ENCODE measurements around the gene UNC79.
"Not testable (repeated sequence)": the region's sequence is repeated elsewhere in the genome, so short reads cannot be mapped to it uniquely, and the experiment has no call there.

The UNC79 gene

GRCh38 chr14:93458234-93458633 is 27.5 kb downstream of the UNC79 start:
- in situ Hi-C loops (cut with MboI; ENCODE audit: low pct_unique_long_range_greater_than_20kb, low sequenced_read_pairs, unreplicated experiment), result no loop called here
- TF ChIP-seq CTCF (IDR thresholded peaks at IDR 0.05; ENCODE audit: extremely low read depth, insufficient read depth, missing control alignments), result no peak
- no peak for DNase-seq (ENCODE audit: low spot score)

- no peak for DNase-seq (ENCODE audit: low spot score)
- no peak for TF ChIP-seq CTCF (IDR thresholded peaks at IDR 0.05; ENCODE audit: extremely low read depth, insufficient read depth, missing control alignments)
- in situ Hi-C loops (cut with MboI; ENCODE audit: low pct_unique_long_range_greater_than_20kb, low sequenced_read_pairs, unreplicated experiment), result no loop called here
Measured at GRCh38 chr14:93462479-93462878, 31.7 kb downstream of the UNC79 start.

GRCh38 chr14:93464271-93464670 is 33.5 kb downstream of the UNC79 start:
- DNase-seq (ENCODE audit: low spot score), result no peak
- TF ChIP-seq CTCF (IDR thresholded peaks at IDR 0.05; ENCODE audit: extremely low read depth, insufficient read depth, missing control alignments), result no peak
- in situ Hi-C loops (cut with MboI; ENCODE audit: low pct_unique_long_range_greater_than_20kb, low sequenced_read_pairs, unreplicated experiment), result no loop called here

GRCh38 chr14:93475471-93475870 is 44.7 kb downstream of the UNC79 start:
- no peak for TF ChIP-seq CTCF (IDR thresholded peaks at IDR 0.05; ENCODE audit: extremely low read depth, insufficient read depth, missing control alignments)
- no peak for DNase-seq (ENCODE audit: low spot score)
- in situ Hi-C loops (cut with MboI; ENCODE audit: low pct_unique_long_range_greater_than_20kb, low sequenced_read_pairs, unreplicated experiment), result no loop called here

GRCh38 chr14:93476305-93476704 is 45.6 kb downstream of the UNC79 start:
- in situ Hi-C loops (cut with MboI; ENCODE audit: low pct_unique_long_range_greater_than_20kb, low sequenced_read_pairs, unreplicated experiment), result no loop called here
- no peak for TF ChIP-seq CTCF (IDR thresholded peaks at IDR 0.05; ENCODE audit: extremely low read depth, insufficient read depth, missing control alignments)

GRCh38 chr14:93479074-93479473 is 48.3 kb downstream of the UNC79 start:
- in situ Hi-C loops (cut with MboI; ENCODE audit: low pct_unique_long_range_greater_than_20kb, low sequenced_read_pairs, unreplicated experiment); DNase-seq (ENCODE audit: low spot score): not testable (repeated sequence)

More at GRCh38 chr14:93476305-93476704, 45.6 kb downstream of the UNC79 start:
- DNase-seq (ENCODE audit: low spot score), result no peak

GRCh38 chr14:93480867-93481266 is 50.1 kb downstream of the UNC79 start:
- no peak for TF ChIP-seq CTCF (IDR thresholded peaks at IDR 0.05; ENCODE audit: extremely low read depth, insufficient read depth, missing control alignments)
- in situ Hi-C loops (cut with MboI; ENCODE audit: low pct_unique_long_range_greater_than_20kb, low sequenced_read_pairs, unreplicated experiment), result no loop called here
- DNase-seq (ENCODE audit: low spot score), result no peak
